Measurements from ENCODE around the gene COQ8B. TPM values are rescaled to one million over a fixed set of nuclear protein-coding genes. Genes with fewer than 3 reads are reported as not detected.

Gene COQ8B
- total RNA-seq, 1 donor from 2014 or later: 58.6 TPM

- H3K9me3 Mint-ChIP-seq (ENCODE audit: low read depth): no peaks in the 10 kb centered on the region
- peak overlapping the region; percentile 71 for H3K27ac Mint-ChIP-seq
- no peak for DNase-seq (ENCODE audit: low spot score, unreplicated experiment)
- H3K36me3 Mint-ChIP-seq (ENCODE audit: insufficient read depth): peaks cover 15% of the 10 kb centered on the region
- H3K4me3 Mint-ChIP-seq (ENCODE audit: low read depth): no peak overlapping the region
- no peaks in the 10 kb centered on the region for H3K4me1 Mint-ChIP-seq (ENCODE audit: low read depth)
- no peak for TF ChIP-seq CTCF (IDR thresholded peaks at IDR 0.05; ENCODE audit: unreplicated experiment)
- H3K27me3 Mint-ChIP-seq: no peaks in the 10 kb centered on the region
Observed at GRCh38 chr19:40681039-40681438, 35.6 kb downstream of the COQ8B start.

- DNase-seq (ENCODE audit: low spot score, unreplicated experiment): no peak
- Mint-ChIP-seq H3K4me3 (ENCODE audit: low read depth) (no peak overlapping the region), H3K27ac (no peak overlapping the region), H3K4me1 (ENCODE audit: low read depth) (no peaks in the 10 kb centered on the region), H3K27me3 (no peaks in the 10 kb centered on the region), H3K36me3 (ENCODE audit: insufficient read depth) (peaks cover 7% of the 10 kb centered on the region), H3K9me3 (ENCODE audit: low read depth) (no peaks in the 10 kb centered on the region)
- TF ChIP-seq CTCF (IDR thresholded peaks at IDR 0.05; ENCODE audit: unreplicated experiment): no peak
Observed at GRCh38 chr19:40677156-40677555, 39.5 kb downstream of the COQ8B start.

GRCh38 chr19:40674291-40674690 is 42.4 kb downstream of the COQ8B start:
- Mint-ChIP-seq H3K4me3 (ENCODE audit: low read depth) (no peak overlapping the region), H3K36me3 (ENCODE audit: insufficient read depth) (peaks cover 14% of the 10 kb centered on the region), H3K4me1 (ENCODE audit: low read depth) (no peaks in the 10 kb centered on the region), H3K9me3 (ENCODE audit: low read depth) (no peaks in the 10 kb centered on the region), H3K27me3 (no peaks in the 10 kb centered on the region), H3K27ac (no peak overlapping the region)
- TF ChIP-seq CTCF (IDR thresholded peaks at IDR 0.05; ENCODE audit: unreplicated experiment): no peak
- no peak for DNase-seq (ENCODE audit: low spot score, unreplicated experiment)

GRCh38 chr19:40673397-40673796 is 43.3 kb downstream of the COQ8B start:
- Mint-ChIP-seq H3K4me1 (ENCODE audit: low read depth) (no peaks in the 10 kb centered on the region), H3K36me3 (ENCODE audit: insufficient read depth) (peaks cover 17% of the 10 kb centered on the region), H3K4me3 (ENCODE audit: low read depth) (no peak overlapping the region), H3K27me3 (no peaks in the 10 kb centered on the region), H3K9me3 (ENCODE audit: low read depth) (no peaks in the 10 kb centered on the region), H3K27ac (no peak overlapping the region)
- no peak for DNase-seq (ENCODE audit: low spot score, unreplicated experiment)
- TF ChIP-seq CTCF (IDR thresholded peaks at IDR 0.05; ENCODE audit: unreplicated experiment): no peak

- no peaks in the 10 kb centered on the region for H3K4me1 Mint-ChIP-seq (ENCODE audit: low read depth)
- peaks cover 16% of the 10 kb centered on the region for H3K36me3 Mint-ChIP-seq (ENCODE audit: insufficient read depth)
- no peak overlapping the region for H3K27ac Mint-ChIP-seq
- no peak for TF ChIP-seq CTCF (IDR thresholded peaks at IDR 0.05; ENCODE audit: unreplicated experiment)
- H3K27me3 Mint-ChIP-seq: no peaks in the 10 kb centered on the region
- DNase-seq (ENCODE audit: low spot score, unreplicated experiment): no peak
- H3K9me3 Mint-ChIP-seq (ENCODE audit: low read depth): no peaks in the 10 kb centered on the region
- H3K4me3 Mint-ChIP-seq (ENCODE audit: low read depth): no peak overlapping the region
Observed at GRCh38 chr19:40672573-40673299, 44.0 kb downstream of the COQ8B start.
